Cardiac fibroblast (primary cell): ENCODE results near the gene STAT6.

Experiments used
- DNase-seq, 2 donors: peaks; one replicate each; pipeline versions ENCODE4 v3.0.0 to v3.0.0-alpha.2; 2010; ENCODE audit warnings: low read depth in 2 of 2
- H3K4me3 ChIP-seq, 2 donors: replicated peaks in 1 of 2; 1 replicate in 1 of 2; 2 replicates in 1 of 2; pipeline ENCODE4 v1.5.1; 2011; ENCODE audit warnings: low read depth in 2 of 2, low read length in 2 of 2, mild to moderate bottlenecking in 2 of 2, moderate library complexity in 1 of 2
- CTCF ChIP-seq: IDR thresholded peaks from one replicate; pipeline ENCODE4 v1.5.1; 2011; ENCODE audit warnings: low read depth, mild to moderate bottlenecking, low read length, inconsistent platforms

STAT6 gene

GRCh38 chr12:57118711-57119271 lies 7.6 kb upstream of the STAT6 start:
- no peak for TF ChIP-seq CTCF
- no peak for DNase-seq
- no peak overlapping the region for H3K4me3 ChIP-seq

- no peak for TF ChIP-seq CTCF
- H3K4me3 ChIP-seq, result no peak overlapping the region
- DNase-seq, result no peak
These were observed 5.6 kb upstream of the STAT6 start for GRCh38 chr12:57116580-57117281.

GRCh38 chr12:57112492-57113294 lies 1.5 kb upstream of the STAT6 start:
- peak overlapping the region; percentile 20 to 86 for H3K4me3 ChIP-seq
- no peak for DNase-seq
- no peak for TF ChIP-seq CTCF

- peak overlapping the region; percentile 86 to 89 for H3K4me3 ChIP-seq
- TF ChIP-seq CTCF, result no peak
- peak in 1 of 2 donors; percentile 46 for DNase-seq
These were observed 795 bp downstream of the STAT6 start for GRCh38 chr12:57110104-57111030.

GRCh38 chr12:57109207-57110103 lies 1.7 kb downstream of the STAT6 start:
- no peak for TF ChIP-seq CTCF
- DNase-seq, result no peak
- H3K4me3 ChIP-seq, result peak overlapping the region; percentile 86 to 89
